GM12864 (cell line): ENCODE results near the gene MAP3K15.
A peak's percentile ranks its signal among the peaks of the same experiment; 100 is the strongest.

Source experiments
- DNase-seq: peaks from one replicate; pipeline ENCODE4 v3.0.0-alpha.2; 2011; ENCODE audit warnings: low read depth
- H3K4me3 ChIP-seq: 2 replicates; pipeline ENCODE4 v1.5.1; 2011; ENCODE audit warnings: mild to moderate bottlenecking, low read depth, low read length, control low read depth
- CTCF ChIP-seq: IDR thresholded peaks from 2 replicates; pipeline ENCODE4 v1.5.1; 2011; ENCODE audit warnings: low read depth, mild to moderate bottlenecking, moderate library complexity, low read length, control low read depth, inconsistent platforms; ENCODE audit errors: missing control alignments

Gene MAP3K15

GRCh38 chrX:19372547-19373331 is 142.6 kb downstream of the MAP3K15 start:
- no peak for DNase-seq
- no peak for TF ChIP-seq CTCF
- H3K4me3 ChIP-seq: peak overlapping the region; percentile 30

- DNase-seq: no peak
- TF ChIP-seq CTCF: peak; percentile 69
- H3K4me3 ChIP-seq: peak overlapping the region; percentile 30; the same call in 1 of the 2 replicates
These were observed 143.2 kb downstream of the MAP3K15 start for GRCh38 chrX:19372170-19372546.

GRCh38 chrX:19370061-19370460 is 145.2 kb downstream of the MAP3K15 start:
- TF ChIP-seq CTCF: no peak
- no peak for DNase-seq
- no peak overlapping the region for H3K4me3 ChIP-seq

- no peak overlapping the region for H3K4me3 ChIP-seq
- TF ChIP-seq CTCF: no peak
- no peak for DNase-seq
These were observed 146.7 kb downstream of the MAP3K15 start for GRCh38 chrX:19368576-19368975.

GRCh38 chrX:19361701-19362100 is 153.6 kb downstream of the MAP3K15 start:
- H3K4me3 ChIP-seq: no peak overlapping the region
- no peak for DNase-seq
- TF ChIP-seq CTCF: no peak

- H3K4me3 ChIP-seq: no peak overlapping the region
- no peak for TF ChIP-seq CTCF
- DNase-seq: no peak
These were observed 154.4 kb downstream of the MAP3K15 start for GRCh38 chrX:19360903-19361302.

GRCh38 chrX:19358521-19358920 is 156.8 kb downstream of the MAP3K15 start:
- no peak overlapping the region for H3K4me3 ChIP-seq
- no peak for TF ChIP-seq CTCF
- DNase-seq: no peak
